ENCODE results near the gene MAK.

DNA sequence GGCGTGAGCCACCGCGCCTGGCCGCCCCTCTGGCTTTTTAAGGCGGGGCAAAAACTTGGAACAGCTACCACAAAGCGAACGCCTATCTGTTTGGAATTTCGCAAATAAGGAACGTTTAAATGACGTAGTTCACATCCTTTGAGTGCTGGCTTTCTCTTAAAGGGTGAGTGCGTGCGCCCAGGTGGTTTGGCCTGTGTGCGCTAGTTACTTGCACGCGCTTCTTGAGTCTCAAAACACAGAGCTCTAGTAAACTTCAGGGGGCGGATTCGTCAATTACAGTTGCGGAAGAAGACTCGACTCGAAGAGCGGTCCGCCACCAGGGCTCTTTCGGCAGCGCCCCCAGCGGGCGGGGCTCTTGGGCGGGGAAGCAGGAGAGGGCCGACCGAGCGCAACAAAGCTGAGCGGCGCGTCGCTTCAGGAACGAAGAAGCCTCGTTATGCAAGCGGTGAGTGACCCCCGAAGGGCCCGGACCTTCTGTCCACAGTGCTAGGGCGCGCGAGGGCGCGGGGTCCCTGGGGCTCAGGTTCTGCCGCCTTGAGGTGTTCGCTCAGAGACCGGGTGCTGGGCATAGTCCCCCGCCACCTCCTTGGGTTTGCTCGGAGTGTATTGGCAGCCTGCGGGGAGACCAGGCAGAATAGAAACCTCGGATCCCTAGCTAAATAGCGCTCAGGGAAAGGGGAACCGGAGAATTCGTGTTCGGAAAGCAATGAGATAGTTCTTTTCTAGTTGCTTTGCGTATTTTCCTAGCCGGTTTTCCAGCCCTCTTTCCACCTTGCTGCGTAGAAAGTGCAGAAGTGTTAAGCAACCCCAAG, 48.6 kb upstream of the MAK start, which contains the start of gene SYCP2L:
- TF ChIP-seq, protein P1, sequence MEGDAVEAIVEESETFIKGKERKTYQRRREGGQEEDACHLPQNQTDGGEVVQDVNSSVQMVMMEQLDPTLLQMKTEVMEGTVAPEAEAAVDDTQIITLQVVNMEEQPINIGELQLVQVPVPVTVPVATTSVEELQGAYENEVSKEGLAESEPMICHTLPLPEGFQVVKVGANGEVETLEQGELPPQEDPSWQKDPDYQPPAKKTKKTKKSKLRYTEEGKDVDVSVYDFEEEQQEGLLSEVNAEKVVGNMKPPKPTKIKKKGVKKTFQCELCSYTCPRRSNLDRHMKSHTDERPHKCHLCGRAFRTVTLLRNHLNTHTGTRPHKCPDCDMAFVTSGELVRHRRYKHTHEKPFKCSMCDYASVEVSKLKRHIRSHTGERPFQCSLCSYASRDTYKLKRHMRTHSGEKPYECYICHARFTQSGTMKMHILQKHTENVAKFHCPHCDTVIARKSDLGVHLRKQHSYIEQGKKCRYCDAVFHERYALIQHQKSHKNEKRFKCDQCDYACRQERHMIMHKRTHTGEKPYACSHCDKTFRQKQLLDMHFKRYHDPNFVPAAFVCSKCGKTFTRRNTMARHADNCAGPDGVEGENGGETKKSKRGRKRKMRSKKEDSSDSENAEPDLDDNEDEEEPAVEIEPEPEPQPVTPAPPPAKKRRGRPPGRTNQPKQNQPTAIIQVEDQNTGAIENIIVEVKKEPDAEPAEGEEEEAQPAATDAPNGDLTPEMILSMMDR (conservative IDR thresholded peaks at IDR 0.05; ENCODE audit: low read length), result no peak
- no peak for TF ChIP-seq EZH2phosphoT487 (IDR thresholded peaks at IDR 0.05; ENCODE audit: borderline replicate concordance, low read depth, low read length)

Measured in OCI-LY7 (cell line).